HL-60 (cell line): ENCODE data around the gene RAB39B.

Experiments
- DNase-seq, 2 experiments: peaks; one replicate each; pipeline ENCODE4 v3.0.0-alpha.2; 2010 to 2020; ENCODE audit warnings: low read depth in 1 of 2, low spot score in 1 of 2
- H3K27ac ChIP-seq: fragments of 250-450 bp; sonication (Bioruptor Pico); replicated peaks from 2 replicates; pipeline ENCODE4 v1.5.1; 2020; ENCODE audit warnings: mild to moderate bottlenecking, moderate library complexity
- H3K27me3 ChIP-seq: fragments of 250-450 bp; sonication (Bioruptor Pico); 2 replicates; pipeline ENCODE4 v1.5.1; 2021; ENCODE audit warnings: mild to moderate bottlenecking, moderate library complexity; ENCODE audit not compliant: insufficient read depth, poor library complexity, severe bottlenecking
- H3K4me3 ChIP-seq: replicated peaks from 2 replicates; pipeline ENCODE4 v1.5.1; 2011; ENCODE audit warnings: mild to moderate bottlenecking, control low read depth, low read length; ENCODE audit not compliant: insufficient read depth
- GABPA ChIP-seq: IDR thresholded peaks from 2 replicates; pipeline ENCODE4 v1.6.1; 2012; ENCODE audit warnings: low read depth
- POLR2AphosphoS5 ChIP-seq: IDR thresholded peaks from 2 replicates; pipeline ENCODE4 v1.6.1; 2012; ENCODE audit warnings: low read depth
- SPI1 ChIP-seq: IDR thresholded peaks from 2 replicates; pipeline ENCODE4 v1.6.1; 2012; ENCODE audit warnings: low read depth, mild to moderate bottlenecking, borderline replicate concordance
- TF ChIP-seq, protein P1 (sequence below): IDR thresholded peaks from one replicate; pipeline ENCODE4 v1.5.1; 2011; ENCODE audit warnings: low read length, control low read depth, inconsistent platforms; ENCODE audit not compliant: insufficient read depth
- TF ChIP-seq, protein P2 (sequence below): IDR thresholded peaks from 2 replicates; pipeline ENCODE4 v1.6.1; 2012; ENCODE audit warnings: low read depth; ENCODE audit not compliant: insufficient replicate concordance

Gene RAB39B

DNA sequence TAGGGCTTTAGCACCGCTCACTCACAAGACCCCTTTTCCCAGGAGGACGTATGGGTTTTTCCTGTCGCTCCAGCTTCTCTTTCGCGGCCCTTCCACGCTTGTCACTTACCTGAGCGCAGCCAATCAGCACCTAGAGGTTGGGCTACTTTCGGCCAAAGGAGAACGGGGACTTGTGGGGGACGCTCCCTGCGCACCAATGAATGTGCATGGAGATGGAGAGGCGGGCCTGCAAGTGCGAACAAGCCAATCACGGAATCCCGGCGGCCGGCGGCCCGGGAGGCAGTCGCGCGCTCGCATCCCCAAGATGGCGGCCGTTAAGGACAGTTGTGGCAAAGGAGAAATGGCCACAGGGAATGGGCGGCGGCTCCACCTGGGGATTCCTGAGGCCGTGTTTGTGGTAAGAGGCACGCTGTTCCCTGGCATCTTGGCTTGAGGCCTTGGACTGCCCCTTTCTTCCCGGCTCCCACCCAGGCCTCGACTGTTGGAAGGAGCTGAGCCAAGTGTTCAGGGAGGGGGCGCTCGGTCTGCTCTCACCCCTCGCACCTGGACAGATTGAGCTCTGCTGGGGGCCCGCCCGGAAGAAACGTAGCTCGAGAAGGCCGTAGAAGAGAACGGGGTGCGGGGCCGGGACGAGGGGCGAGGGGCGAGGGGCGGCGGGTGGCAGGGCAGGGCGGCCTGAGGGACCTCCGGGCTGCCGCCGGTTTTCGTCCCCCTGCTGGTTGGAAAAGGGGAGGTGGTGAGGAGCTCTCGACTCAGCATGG, 47.9 kb downstream of the RAB39B start, which contains the start of gene VBP1:
Gene VBP1 (plus strand): TSS at position 282 of the 761 bp plus-strand sequence. CDS start 23 bp downstream, at position 305.
- peak; percentile 49; the same call in 1 of the 2 replicates for TF ChIP-seq POLR2AphosphoS5
- no peak for TF ChIP-seq GABPA
- TF ChIP-seq, protein P1, sequence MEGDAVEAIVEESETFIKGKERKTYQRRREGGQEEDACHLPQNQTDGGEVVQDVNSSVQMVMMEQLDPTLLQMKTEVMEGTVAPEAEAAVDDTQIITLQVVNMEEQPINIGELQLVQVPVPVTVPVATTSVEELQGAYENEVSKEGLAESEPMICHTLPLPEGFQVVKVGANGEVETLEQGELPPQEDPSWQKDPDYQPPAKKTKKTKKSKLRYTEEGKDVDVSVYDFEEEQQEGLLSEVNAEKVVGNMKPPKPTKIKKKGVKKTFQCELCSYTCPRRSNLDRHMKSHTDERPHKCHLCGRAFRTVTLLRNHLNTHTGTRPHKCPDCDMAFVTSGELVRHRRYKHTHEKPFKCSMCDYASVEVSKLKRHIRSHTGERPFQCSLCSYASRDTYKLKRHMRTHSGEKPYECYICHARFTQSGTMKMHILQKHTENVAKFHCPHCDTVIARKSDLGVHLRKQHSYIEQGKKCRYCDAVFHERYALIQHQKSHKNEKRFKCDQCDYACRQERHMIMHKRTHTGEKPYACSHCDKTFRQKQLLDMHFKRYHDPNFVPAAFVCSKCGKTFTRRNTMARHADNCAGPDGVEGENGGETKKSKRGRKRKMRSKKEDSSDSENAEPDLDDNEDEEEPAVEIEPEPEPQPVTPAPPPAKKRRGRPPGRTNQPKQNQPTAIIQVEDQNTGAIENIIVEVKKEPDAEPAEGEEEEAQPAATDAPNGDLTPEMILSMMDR, result no peak
- TF ChIP-seq, protein P2, sequence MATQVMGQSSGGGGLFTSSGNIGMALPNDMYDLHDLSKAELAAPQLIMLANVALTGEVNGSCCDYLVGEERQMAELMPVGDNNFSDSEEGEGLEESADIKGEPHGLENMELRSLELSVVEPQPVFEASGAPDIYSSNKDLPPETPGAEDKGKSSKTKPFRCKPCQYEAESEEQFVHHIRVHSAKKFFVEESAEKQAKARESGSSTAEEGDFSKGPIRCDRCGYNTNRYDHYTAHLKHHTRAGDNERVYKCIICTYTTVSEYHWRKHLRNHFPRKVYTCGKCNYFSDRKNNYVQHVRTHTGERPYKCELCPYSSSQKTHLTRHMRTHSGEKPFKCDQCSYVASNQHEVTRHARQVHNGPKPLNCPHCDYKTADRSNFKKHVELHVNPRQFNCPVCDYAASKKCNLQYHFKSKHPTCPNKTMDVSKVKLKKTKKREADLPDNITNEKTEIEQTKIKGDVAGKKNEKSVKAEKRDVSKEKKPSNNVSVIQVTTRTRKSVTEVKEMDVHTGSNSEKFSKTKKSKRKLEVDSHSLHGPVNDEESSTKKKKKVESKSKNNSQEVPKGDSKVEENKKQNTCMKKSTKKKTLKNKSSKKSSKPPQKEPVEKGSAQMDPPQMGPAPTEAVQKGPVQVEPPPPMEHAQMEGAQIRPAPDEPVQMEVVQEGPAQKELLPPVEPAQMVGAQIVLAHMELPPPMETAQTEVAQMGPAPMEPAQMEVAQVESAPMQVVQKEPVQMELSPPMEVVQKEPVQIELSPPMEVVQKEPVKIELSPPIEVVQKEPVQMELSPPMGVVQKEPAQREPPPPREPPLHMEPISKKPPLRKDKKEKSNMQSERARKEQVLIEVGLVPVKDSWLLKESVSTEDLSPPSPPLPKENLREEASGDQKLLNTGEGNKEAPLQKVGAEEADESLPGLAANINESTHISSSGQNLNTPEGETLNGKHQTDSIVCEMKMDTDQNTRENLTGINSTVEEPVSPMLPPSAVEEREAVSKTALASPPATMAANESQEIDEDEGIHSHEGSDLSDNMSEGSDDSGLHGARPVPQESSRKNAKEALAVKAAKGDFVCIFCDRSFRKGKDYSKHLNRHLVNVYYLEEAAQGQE, result peak; percentile 42
- no peak for TF ChIP-seq SPI1
- Histone ChIP-seq H3K27ac (peak within 1 kb of the TSS; percentile 95), H3K4me3 (peak within 1 kb of the TSS; percentile 70)

DNA sequence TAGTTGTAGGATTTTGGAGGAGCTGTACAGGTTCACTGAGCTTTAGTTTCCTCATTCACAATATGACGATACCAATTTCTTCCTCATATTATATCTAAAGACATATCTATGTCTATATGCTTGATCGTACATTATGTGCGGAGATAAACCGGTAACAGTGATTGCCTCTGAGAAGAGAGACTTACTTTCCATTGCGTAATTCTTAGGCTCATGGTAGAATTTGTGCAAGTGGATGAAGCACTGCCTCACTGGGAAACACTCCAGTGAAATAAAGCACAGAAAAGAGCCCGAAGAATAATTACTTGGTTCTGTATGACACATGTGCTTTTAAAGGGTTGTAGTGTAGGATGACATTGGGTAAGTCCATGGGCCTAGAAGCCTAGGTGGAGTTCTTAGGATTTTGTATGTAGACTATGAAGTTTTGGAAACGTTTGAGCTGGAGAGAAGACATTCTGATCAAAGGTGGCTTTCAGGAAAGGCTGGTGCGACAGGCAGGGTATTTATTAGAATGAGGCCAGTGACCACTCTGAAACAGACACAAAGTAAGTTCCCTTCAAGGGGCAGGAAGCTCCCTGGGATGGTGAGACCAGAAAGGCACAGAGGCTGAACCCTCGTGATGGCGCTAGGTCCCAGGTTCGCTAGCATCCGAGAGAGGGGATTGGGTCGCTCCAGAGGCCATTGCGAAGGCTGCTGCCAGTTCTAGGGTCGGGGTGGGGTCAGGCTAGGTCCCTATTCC, 48.7 kb downstream of the RAB39B start:
- TF ChIP-seq, protein P2, result no peak
- TF ChIP-seq POLR2AphosphoS5, result no peak
- TF ChIP-seq, protein P1, result no peak
- TF ChIP-seq GABPA, result no peak
- no peak for TF ChIP-seq SPI1

More for the DNA sequence above, 47.9 kb downstream of the RAB39B start, which contains the start of gene VBP1:
- no peaks in the 10 kb centered on the region for H3K27me3 ChIP-seq
- peak; percentile 88 to 94 for DNase-seq

DNA sequence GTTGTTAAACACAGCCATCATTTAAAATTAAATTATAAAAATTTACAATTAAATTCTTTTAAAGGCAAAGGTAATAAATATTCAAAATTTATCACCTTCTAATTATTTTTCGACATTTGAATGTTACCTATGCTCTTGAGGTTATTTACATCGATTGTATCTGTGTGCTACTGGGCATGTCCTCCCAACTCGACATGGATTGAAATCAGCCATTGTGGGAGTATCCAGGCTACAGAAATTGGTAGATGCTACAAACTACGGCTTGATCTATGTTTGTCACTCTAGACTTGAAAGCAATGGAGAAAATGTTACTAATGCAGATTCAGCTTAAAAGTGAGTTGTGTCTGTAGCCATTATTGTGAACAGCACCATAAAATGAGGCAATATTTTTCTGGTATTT, 50.6 kb downstream of the RAB39B start:
- no peak for DNase-seq
- TF ChIP-seq SPI1, result no peak
- TF ChIP-seq, protein P2, result no peak
- TF ChIP-seq GABPA, result no peak
- TF ChIP-seq, protein P1, result no peak
- TF ChIP-seq POLR2AphosphoS5, result no peak
- Histone ChIP-seq H3K27me3 (no peaks in the 10 kb centered on the region), H3K27ac (no peak overlapping the region), H3K4me3 (no peak overlapping the region)

More for the DNA sequence above, 48.7 kb downstream of the RAB39B start:
- Histone ChIP-seq H3K4me3 (peak overlapping the region; percentile 57), H3K27me3 (no peaks in the 10 kb centered on the region), H3K27ac (peak overlapping the region; percentile 95)
- DNase-seq, result peak in 1 of 2 experiments; percentile 35
